K562 (cell line): ENCODE data around the gene FGF2. TPM values are rescaled to one million over a fixed set of nuclear protein-coding genes. Genes with fewer than 3 reads are reported as not detected.

Source experiments
- DPF2 ChIP-seq: fragments of 450-650 bp; IDR thresholded peaks from 2 replicates; pipeline ENCODE4 v1.6.1; 2016
- ETV6 ChIP-seq, 3 experiments: fragments of 150-350 bp in 1 of 3; sonication (generic) in 1 of 3; formaldehyde crosslinking in 1 of 3; IDR thresholded peaks; 2 replicates each; pipeline versions ENCODE4 v1.6.1 to v1.8.0; 2014 to 2022; ENCODE audit warnings: borderline replicate concordance in 2 of 3, low read depth in 2 of 3, antibody characterized with exemption in 1 of 3, low read length in 1 of 3, mild to moderate bottlenecking in 1 of 3, missing genetic modification reagents in 1 of 3
- GABPA ChIP-seq: fragments of 200-800 bp; sonication (Bioruptor generic); conservative IDR thresholded peaks from 2 replicates; pipeline ENCODE4 v1.6.1; 2016; ENCODE audit warnings: low read depth, missing genetic modification characterization, missing compliant biosample characterization
- GMEB1 ChIP-seq: fragments of 250-450 bp; sonication (Bioruptor Pico); IDR thresholded peaks from 2 replicates; pipeline ENCODE4 v1.4.0; 2020; ENCODE audit warnings: mild to moderate bottlenecking
- MLLT1 ChIP-seq, 2 experiments: fragments of 450-650 bp; IDR thresholded peaks; 2 replicates each; pipeline ENCODE4 v1.6.1; 2016
- MYC ChIP-seq, 2 experiments: fragments of 250-450 bp in 1 of 2; sonication (Bioruptor Pico) in 1 of 2; IDR thresholded peaks; 2 replicates each; pipeline versions ENCODE4 v1.5.1 to v1.6.1; 2012 to 2021; ENCODE audit warnings: low read depth in 2 of 2, borderline replicate concordance in 1 of 2, improper control_type of control experiment in 1 of 2, low read length in 1 of 2, mild to moderate bottlenecking in 1 of 2, moderate library complexity in 1 of 2
- TEAD4 ChIP-seq, 2 experiments: sonication (generic) in 1 of 2; formaldehyde crosslinking in 1 of 2; IDR thresholded peaks; 2 replicates each; pipeline versions ENCODE4 v1.6.1 to v1.8.0; 2012 to 2022; ENCODE audit warnings: borderline replicate concordance in 1 of 2, inconsistent platforms in 1 of 2, low read length in 1 of 2, mild to moderate bottlenecking in 1 of 2, missing genetic modification reagents in 1 of 2
- YY1 ChIP-seq, 3 experiments: IDR thresholded peaks; 2 replicates each; pipeline ENCODE4 v1.6.1; 2011; ENCODE audit warnings: low read length in 2 of 3, mild to moderate bottlenecking in 2 of 3, moderate library complexity in 2 of 3, borderline replicate concordance in 1 of 3, control low read depth in 1 of 3, low read depth in 1 of 3; ENCODE audit not compliant: insufficient read depth in 3 of 3, insufficient replicate concordance in 2 of 3, control insufficient read depth in 1 of 3, insufficient read length in 1 of 3; ENCODE audit errors: extremely low read depth in 1 of 3
- ZBTB7A ChIP-seq: IDR thresholded peaks from 2 replicates; pipeline ENCODE4 v1.6.1; 2011; ENCODE audit warnings: low read depth, mild to moderate bottlenecking, low read length, moderate library complexity, borderline replicate concordance; ENCODE audit not compliant: control insufficient read depth
- ZNF395 ChIP-seq: fragments of 200-800 bp; sonication (Bioruptor generic); IDR thresholded peaks from 2 replicates; pipeline ENCODE4 v1.6.1; 2017; ENCODE audit warnings: missing genetic modification characterization, missing compliant biosample characterization
- ZNF57 ChIP-seq: fragments of 450-650 bp; formaldehyde crosslinking; IDR thresholded peaks from 2 replicates; pipeline ENCODE4 v1.4.0; 2020; ENCODE audit warnings: mild to moderate bottlenecking, moderate library complexity
- ZNF75A ChIP-seq: fragments of 450-650 bp; formaldehyde crosslinking; IDR thresholded peaks from 2 replicates; pipeline ENCODE4 v1.4.0; 2020; ENCODE audit warnings: mild to moderate bottlenecking
- polyA plus RNA-seq, 8 experiments: library from polyadenylated mRNA; depleted of rRNA in 4 of 8; stranded (reverse) in 5 of 8; unstranded in 3 of 8; fragments of >200 nt; fragmentation: Nextera tagmentation in 2 of 8; fragmentation: Illumina TruSeq in 1 of 8; extraction: Ambion mirVana in 2 of 8; extraction: Trizol in 1 of 8; gene quantifications; 2 replicates each; pipeline versions ENCODE4 v1.2.1 to v1.2.3, GENCODE V29; 2011 to 2014; ENCODE audit warnings: inconsistent platforms in 1 of 8, missing spikeins in 1 of 8
- total RNA-seq, 7 experiments: library from RNA; depleted of rRNA in 6 of 7; stranded (reverse); fragments of >200 nt in 6 of 7; fragmentation: Illumina TruSeq in 2 of 7; extraction: Trizol in 2 of 7; gene quantifications; 2 replicates each; pipeline versions ENCODE4 v1.2.1 to v1.2.3, GENCODE V29; 2011 to 2021; ENCODE audit warnings: low replicate concordance in 1 of 7

Gene FGF2
- total and polyA plus RNA-seq, 9 of the 15 experiments (the other 6 are each of a cell fraction or from before 2014, with no cell fraction given) = 2.5 to 19.4 (median 9.2) TPM

- TF ChIP-seq ETV6 (IDR thresholded peaks at IDR 0.05; ENCODE audit: borderline replicate concordance in 1 of 2, low read depth in 2 of 2, low read length in 1 of 2) (no peak), ETV6 (CRISPR knock-in tag; IDR thresholded peaks at IDR 0.05; ENCODE audit: borderline replicate concordance) (no peak), ZNF395 (CRISPR knock-in tag) (peak; percentile 65; the same call in 1 of the 2 replicates), YY1 (IDR thresholded peaks at IDR 0.05; ENCODE audit: borderline replicate concordance in 1 of 3, control insufficient read depth in 1 of 3, extremely low read depth in 1 of 3, insufficient read depth in 3 of 3, insufficient read length in 1 of 3, insufficient replicate concordance in 2 of 3, low read depth in 1 of 3, low read length in 2 of 3) (peak in 2 of 3 experiments; percentile 52 to 74), ZNF57 (CRISPR knock-in tag) (no peak), ZNF75A (no peak), MYC (IDR thresholded peaks at IDR 0.05; ENCODE audit: low read depth, low read length) (peak; percentile 92), MYC (CRISPR knock-in tag; IDR thresholded peaks at IDR 0.05; ENCODE audit: borderline replicate concordance, low read depth) (no peak), DPF2 (0 out of 2 replicates have a peak, but pooled peaks have one; percentile 30), TEAD4 (IDR thresholded peaks at IDR 0.05; ENCODE audit: low read length) (peak; percentile 68), TEAD4 (CRISPR knock-in tag; IDR thresholded peaks at IDR 0.05; ENCODE audit: borderline replicate concordance) (no peak), GABPA (peak; percentile 96), GMEB1 (CRISPR knock-in tag) (0 out of 2 replicates have a peak, but pooled peaks have one; percentile 7), MLLT1 (IDR thresholded peaks at IDR 0.05) (no peak; a peak in 1 of 4 replicates), ZBTB7A (peak; percentile 85)
Observed at GRCh38 chr4:122922877-122923511, 96.4 kb downstream of the FGF2 start (continued).
